ENCODE measurements around the gene SMIM27. TPM values are rescaled to one million over a fixed set of nuclear protein-coding genes. Genes with fewer than 3 reads are reported as not detected.
"Not testable (repeated sequence)": the region's sequence is repeated elsewhere in the genome, so short reads cannot be mapped to it uniquely, and the experiment has no call there.

SMIM27 gene
- total and polyA plus RNA-seq, 2 of the 4 experiments (the other 2 are of a cell fraction) = 1.1 to 3.4 TPM

DNA sequence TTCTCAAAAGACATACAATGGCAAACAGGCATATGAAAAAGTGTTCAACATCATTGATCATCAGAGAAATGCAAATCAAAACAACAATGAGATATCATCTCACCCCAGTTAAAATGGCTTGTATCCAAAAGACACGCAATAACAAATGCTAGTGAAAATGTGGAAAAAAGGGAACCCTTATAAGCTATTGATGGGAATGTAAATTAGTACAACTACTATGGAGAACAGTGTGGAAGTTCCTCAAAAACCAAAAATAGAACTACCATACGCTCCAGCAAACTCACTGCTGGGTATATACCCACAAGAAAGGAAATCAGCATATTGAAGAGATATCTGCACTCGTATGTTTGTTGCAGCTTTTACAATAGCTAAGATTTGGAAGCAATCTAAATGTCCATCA is 46.9 kb downstream of the SMIM27 start:
- H2AFZ ChIP-seq (replicated peaks; ENCODE audit: low read length, poor library complexity); H3K36me3 ChIP-seq (ENCODE audit: control insufficient read depth, insufficient read depth, low read length); BruUV-seq (replicated peaks); H3K79me1 ChIP-seq (ENCODE audit: low read depth in 1 of 2, low read length in 2 of 2); H3K4me2 ChIP-seq (ENCODE audit: low read depth, low read length); H2BK5ac ChIP-seq (ENCODE audit: low read depth, low read length, poor library complexity, severe bottlenecking); H3K23ac ChIP-seq (ENCODE audit: low read depth, low read length); H3K4me3 ChIP-seq (ENCODE audit: insufficient read depth, low read depth, low read length); H3K14ac ChIP-seq (replicated peaks; ENCODE audit: low read depth, low read length); POLR2A ChIA-PET (ENCODE audit: unreplicated experiment); H3K18ac ChIP-seq (ENCODE audit: low read depth, low read length); H4K20me1 ChIP-seq (ENCODE audit: insufficient read depth, low read length); H3K9me3 ChIP-seq (ENCODE audit: control insufficient read depth, insufficient read depth, low read length); H4K8ac ChIP-seq (ENCODE audit: low read depth in 2 of 2, low read length in 2 of 2); H3K9me1 ChIP-seq (ENCODE audit: insufficient read depth, low read length); DNase-seq; dilution Hi-C loops (cut with HindIII; ENCODE audit: low sequenced_read_pairs, unreplicated experiment); H3K4me1 ChIP-seq (ENCODE audit: control insufficient read depth, insufficient read depth, low read length); CTCF ChIA-PET; H3K9ac ChIP-seq (ENCODE audit: low read depth, low read length); ATAC-seq (ENCODE audit: low read depth); H3K27me3 ChIP-seq (ENCODE audit: control insufficient read depth, insufficient read depth, low read length); intact Hi-C loops (cut with micrococcal nuclease); H2AK5ac ChIP-seq (ENCODE audit: low read depth, low read length); H3K56ac ChIP-seq (ENCODE audit: extremely low read depth, insufficient read depth, low read length); H3K27ac ChIP-seq (ENCODE audit: insufficient read depth, low read length); H2AK9ac ChIP-seq (replicated peaks; ENCODE audit: low read depth, low read length, poor library complexity); H4K5ac ChIP-seq (ENCODE audit: low read depth, low read length); H4K91ac ChIP-seq (ENCODE audit: insufficient read depth, low read depth, low read length); H2BK120ac ChIP-seq (ENCODE audit: low read depth, low read length); H2BK20ac ChIP-seq (ENCODE audit: low read depth, low read length); H2BK15ac ChIP-seq (ENCODE audit: low read depth, low read length); H3K4ac ChIP-seq (ENCODE audit: low read depth, low read length); in situ Hi-C loops (cut with MboI; ENCODE audit: low sequenced_read_pairs): not testable (repeated sequence)
- no CpG with 5 or more reads among the region's 3 CpGs for WGBS, 2 experiments (ENCODE audit: extremely low coverage in 2 of 2, insufficient read length in 1 of 2)

Other genes starting within 250 kb of the SMIM27 start
- gene ACO1, start 167.7 kb upstream of the SMIM27 start, total RNA-seq (2012; rRNA removed) = 140 and 158 TPM in 2 replicates
- 77.6 and 85.9 TPM in 2 replicates for gene ACO1, start 167.7 kb upstream of the SMIM27 start, polyA plus RNA-seq (2012; rRNA removed)
- gene RIGI, start 26.1 kb upstream of the SMIM27 start, total RNA-seq (2012; rRNA removed) = 13.6 and 18.1 TPM in 2 replicates
- gene RIGI, start 26.1 kb upstream of the SMIM27 start, polyA plus RNA-seq (2012; rRNA removed) = 3.8 and 4.8 TPM in 2 replicates
- gene TOPORS, start 259 bp downstream of the SMIM27 start, total RNA-seq (2012; rRNA removed) = 27.8 and 41.7 TPM in 2 replicates
- gene TOPORS, start 259 bp downstream of the SMIM27 start, polyA plus RNA-seq (2012; rRNA removed) = 6.3 and 7.4 TPM in 2 replicates
- 24.2 and 77.2 TPM in 2 replicates for gene NDUFB6, start 20.8 kb downstream of the SMIM27 start, total RNA-seq (2012; rRNA removed)
- gene NDUFB6, start 20.8 kb downstream of the SMIM27 start, polyA plus RNA-seq (2012; rRNA removed) = 51.0 and 55.9 TPM in 2 replicates
- gene TAF1L, start 83.3 kb downstream of the SMIM27 start, total RNA-seq (2012; rRNA removed) = under 0.01 TPM in 1 of 2 replicates, not detected in the other
- gene TAF1L, start 83.3 kb downstream of the SMIM27 start, polyA plus RNA-seq (2012; rRNA removed) = not detected in 2 replicates
- not detected in 2 replicates for gene TMEM215, start 231.2 kb downstream of the SMIM27 start, total RNA-seq (2012; rRNA removed)
- gene TMEM215, start 231.2 kb downstream of the SMIM27 start, polyA plus RNA-seq (2012; rRNA removed) = not detected in 2 replicates

Data from IMR-90 (cell line).